HG03025 (cell line): ENCODE results near the gene AFG1L.
"Not testable (repeated sequence)": the region's sequence is repeated elsewhere in the genome, so short reads cannot be mapped to it uniquely, and the experiment has no call there.

ENCODE experiments used
- ATAC-seq: cut with Tn5 transposase; IDR thresholded peaks from one replicate; pipeline ENCODE4 v1.9.1; 2021; ENCODE audit warnings: mild to moderate bottlenecking, moderate library complexity; ENCODE audit not compliant: unreplicated experiment, low FRiP score

AFG1L gene

DNA sequence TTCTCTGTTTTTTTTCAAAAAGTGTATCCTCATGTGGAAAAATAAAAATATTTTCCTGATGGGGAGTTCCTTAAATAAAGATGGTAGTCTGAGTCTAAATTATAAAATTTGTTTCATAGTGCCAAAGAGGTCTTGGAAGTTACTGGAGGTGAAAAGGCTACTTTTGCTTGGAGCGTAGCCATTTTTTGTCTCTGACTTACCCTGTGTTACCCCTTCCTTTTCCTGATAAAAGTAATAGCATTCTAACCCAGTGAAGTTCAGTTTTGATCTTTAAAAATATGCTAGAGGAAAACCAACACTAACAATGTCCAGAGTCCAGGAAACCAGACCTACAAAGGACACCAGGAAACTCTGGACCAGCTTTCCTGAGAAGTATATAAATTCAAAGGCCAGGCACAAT, 153.6 kb downstream of the AFG1L start:
- no peak for ATAC-seq

DNA sequence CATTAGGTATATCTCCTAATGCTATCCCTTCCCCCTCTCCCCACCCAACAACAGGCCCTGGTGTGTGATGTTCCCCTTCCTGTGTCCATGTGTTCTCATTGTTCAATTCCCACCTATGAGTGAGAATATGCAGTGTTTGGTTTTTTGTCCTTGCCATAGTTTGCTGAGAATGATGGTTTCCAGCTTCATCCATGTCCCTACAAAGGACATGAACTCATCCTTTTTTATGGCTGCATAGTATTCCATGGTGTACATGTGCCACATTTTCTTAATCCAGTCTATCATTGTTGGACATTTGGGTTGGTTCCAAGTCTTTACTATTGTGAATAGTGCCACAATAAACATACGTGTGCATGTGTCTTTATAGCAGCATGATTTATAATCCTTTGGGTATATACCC, 154.9 kb downstream of the AFG1L start:
- not testable (repeated sequence) for ATAC-seq

DNA sequence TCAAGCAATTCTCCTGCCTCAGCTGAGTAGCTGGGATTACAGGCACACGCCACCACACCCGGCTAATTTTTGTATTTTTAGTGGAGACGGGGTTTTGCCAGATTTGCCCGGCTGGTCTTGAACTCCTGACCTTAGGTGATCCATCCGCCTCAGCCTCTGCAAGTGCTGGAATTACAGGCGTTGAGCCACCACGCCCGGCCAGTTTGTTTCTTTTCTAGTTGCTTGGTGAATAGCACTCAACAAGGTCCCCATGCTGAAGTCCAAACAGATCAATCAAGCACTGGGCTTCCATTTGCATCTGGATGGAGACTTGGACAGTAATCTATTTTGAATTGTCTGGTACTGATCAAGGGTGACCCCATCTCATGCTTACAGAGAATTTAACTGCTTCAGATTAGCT, 157.0 kb downstream of the AFG1L start:
- no peak for ATAC-seq

DNA sequence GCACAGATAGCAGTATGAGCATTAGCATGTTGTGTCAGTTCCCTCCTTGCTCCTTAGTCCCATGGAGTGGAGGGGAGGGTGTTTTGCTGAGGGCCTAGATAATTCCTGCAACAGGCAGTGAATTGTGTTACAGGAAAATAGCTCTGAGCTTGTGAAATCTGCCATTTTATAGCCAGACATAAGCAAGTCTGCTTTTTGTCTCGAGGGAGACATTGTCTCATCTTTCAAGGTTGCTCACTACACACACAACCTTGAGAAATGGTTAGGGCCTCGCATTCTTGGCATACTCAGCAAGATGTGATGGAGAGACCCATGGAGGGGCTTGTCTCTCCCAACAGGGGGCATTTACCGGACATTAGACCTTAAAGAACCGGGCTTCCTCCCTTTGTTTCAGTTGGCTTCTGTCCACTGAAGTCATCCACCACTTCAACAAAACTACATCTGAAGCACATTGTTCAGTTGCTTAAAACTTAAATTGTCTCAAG, 157.9 kb downstream of the AFG1L start:
- ATAC-seq = no peak

GRCh38 chr6:108453601-108454185, 158.8 kb downstream of the AFG1L start:
- no peak for ATAC-seq

- ATAC-seq = no peak
Measured at GRCh38 chr6:108454356-108454755, 159.5 kb downstream of the AFG1L start.

DNA sequence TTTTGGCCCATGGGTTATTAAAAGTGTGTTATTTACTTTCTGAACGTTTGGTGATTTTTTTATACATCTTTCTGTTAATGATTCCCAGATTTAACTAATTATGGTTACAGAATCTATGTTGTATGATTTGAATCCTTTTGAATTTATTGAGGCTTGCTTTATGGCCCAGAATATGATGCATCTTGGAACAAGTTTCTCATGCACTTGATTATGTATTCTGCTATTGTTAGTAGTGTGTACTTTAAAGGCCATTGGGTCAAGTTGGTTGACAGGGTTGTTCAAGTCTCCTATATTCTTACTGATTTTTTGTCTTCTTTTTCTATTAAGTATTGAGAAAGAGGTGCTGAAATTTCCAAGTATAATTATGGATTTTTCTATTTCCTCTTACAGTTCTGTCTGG, 160.8 kb downstream of the AFG1L start:
- ATAC-seq = no peak

GRCh38 chr6:108463784-108464183, 168.9 kb downstream of the AFG1L start:
- ATAC-seq = no peak

DNA sequence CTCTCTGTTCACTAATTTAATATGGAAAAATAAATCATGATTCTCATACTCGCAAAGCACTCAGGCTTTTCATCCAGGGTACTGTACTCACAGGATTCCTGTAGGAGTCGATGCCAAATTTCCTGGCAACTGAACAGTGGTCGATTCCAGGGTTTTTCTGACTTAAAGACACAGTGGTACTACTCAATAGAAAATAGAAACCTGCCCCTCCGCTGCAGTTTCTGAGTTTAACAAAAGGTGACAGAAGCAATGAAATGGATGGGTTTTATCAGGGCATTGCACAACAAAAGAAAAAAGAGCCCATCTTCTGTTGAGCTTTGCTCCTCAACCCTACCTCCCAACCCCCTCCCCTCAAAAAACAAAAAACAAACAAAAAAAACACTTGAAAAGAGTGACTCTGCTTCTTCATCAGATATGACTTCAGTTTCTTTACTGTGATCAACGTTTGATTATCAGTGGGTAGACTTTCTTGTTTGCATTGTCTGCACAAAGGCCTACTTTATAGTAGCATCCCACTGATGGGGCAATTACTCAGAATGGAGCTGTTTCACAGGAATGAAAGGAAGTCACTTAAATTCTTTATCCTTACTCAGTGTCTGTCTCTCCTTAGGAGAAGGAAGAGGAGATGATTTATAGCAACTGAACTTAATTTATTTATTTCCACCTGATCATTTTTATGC, 169.7 kb downstream of the AFG1L start:
- ATAC-seq = no peak

GRCh38 chr6:108465098-108465495, 170.2 kb downstream of the AFG1L start:
- ATAC-seq = no peak

DNA sequence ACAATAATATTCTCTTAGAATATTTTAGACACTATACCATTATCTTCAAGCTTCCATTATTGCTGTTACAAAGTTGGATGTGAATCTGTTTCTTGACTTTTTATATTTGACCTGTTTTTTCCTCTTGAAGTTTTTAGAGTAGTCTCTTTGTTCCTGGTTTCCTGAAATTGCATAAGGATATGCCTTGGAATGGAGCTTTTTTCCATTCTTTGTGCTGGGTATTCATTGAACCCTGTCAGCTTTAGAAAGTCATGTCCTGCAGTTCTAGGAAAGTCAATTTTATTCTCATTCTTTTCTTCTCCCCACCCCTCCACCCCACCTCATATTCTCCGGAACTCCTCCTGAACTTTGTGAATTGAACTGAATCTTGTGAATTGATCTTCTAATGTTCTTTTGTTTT, 173.5 kb downstream of the AFG1L start:
- ATAC-seq = no peak

DNA sequence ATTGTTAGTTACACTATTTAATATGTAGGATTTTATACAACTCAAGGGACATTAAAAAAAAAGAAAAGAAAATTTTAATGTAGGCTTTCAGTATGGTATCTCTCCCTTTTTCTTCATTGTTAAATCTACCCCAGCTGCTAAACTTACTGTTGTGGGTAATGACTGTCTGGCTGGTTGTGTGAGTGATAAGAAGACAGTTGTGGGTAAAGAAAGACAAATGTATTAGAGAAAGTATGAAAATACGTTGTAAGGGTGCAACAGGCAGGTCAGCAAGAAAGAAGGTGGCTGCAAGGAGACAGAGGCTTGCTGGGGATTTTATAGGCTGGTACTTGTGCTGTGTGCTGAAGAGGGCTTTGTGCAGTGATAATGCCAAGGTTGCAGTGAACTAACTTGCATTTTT, 174.5 kb downstream of the AFG1L start:
- no peak for ATAC-seq

DNA sequence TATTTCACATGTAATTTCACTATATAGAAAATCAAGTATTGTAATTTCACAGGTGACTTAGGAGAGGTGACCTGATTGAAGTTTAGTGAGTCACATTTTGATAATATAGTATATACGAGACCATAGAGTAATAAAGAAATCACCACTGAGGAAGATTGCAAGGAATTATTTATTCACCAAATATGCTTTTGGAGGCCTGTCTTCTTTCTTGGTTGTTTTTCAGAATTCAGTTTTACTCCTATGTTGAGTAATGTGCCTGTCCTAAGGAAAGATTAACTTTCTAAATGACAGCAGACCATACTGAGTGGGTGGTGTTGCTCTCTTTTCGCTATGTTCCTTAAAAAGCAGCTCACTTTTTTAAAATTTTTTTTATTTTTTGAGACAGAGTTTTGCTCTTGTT, 178.3 kb downstream of the AFG1L start:
- ATAC-seq = no peak

DNA sequence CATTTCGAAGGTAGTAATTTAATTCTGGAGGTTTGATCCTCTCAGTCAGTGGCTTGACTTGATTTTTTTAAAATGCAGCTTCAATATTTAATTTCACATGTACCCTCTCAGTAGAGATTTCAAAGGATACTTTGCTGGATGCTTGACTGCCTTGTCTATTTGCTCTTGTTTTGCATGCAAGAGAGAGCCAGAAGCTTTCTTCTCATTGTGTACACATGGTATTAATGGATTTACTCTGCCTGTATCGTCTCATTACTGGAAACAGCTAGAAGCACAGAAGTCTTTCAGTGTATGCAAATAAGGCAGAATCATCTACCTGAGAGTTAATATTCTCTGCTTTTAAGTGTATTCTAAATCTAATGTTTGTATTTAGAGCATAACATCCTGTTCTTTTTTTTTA, 181.5 kb downstream of the AFG1L start:
- ATAC-seq = no peak

- no peak for ATAC-seq
Measured at GRCh38 chr6:108476847-108477430, 182.1 kb downstream of the AFG1L start.

DNA sequence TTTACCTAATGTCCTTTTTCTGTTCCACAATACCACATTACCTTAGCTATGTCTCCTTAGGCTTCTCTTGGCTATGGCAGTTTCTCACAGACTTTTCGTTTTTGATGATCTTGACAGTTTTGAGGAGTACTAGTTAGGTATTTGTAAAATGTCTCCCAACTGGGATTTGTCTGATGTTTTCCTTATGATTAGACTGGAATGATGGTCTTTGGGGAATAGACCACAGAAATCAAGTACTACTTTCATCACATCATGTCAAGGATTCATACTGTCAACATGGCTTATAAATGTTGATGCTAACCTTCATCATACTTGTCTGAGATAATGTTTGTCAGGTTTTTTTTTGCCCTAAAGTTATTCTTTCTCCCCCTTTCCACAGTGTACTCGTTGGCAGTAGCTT, 187.7 kb downstream of the AFG1L start:
- no peak for ATAC-seq

DNA sequence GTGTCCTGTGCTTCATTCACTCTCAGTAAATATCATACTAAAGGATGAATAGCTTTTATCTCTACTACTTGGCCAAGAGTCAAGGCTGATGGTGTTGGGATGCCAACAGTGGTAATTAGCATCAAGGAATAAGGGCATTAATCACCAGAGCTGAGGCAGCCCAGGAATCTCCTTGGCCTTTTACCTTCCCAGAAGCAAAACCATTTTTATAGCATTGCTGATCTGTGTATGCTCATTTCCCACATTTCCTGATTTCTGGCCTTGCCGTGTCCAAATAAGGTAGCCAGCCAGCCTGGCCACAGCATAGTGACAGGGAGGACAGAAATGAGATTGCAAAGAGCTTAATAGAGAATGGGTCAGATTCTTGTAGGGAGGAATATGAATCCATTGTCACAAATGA, 189.2 kb downstream of the AFG1L start:
- no peak for ATAC-seq

DNA sequence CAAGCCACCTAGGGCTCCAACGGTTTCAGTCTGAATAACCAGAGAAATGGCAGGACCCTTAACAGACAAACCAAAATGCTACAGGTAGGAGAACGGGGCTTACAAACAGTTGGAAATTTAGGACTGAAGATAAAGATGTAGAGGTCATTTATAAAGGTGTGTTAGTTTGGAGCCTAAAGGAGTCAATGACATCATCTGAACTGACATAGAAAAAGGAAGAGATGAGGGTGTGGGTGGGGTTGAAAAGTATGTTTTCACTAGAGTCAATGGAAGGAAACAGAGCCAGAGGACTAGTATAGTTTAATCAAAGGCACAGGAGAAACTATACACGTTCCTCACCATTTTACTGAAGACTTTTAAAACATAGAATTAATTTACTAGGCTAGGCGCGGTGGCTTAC, 194.8 kb downstream of the AFG1L start:
- ATAC-seq = no peak

GRCh38 chr6:108492131-108492766, 197.4 kb downstream of the AFG1L start:
- ATAC-seq = no peak

GRCh38 chr6:108494434-108494833, 199.6 kb downstream of the AFG1L start:
- ATAC-seq = no peak

- ATAC-seq = no peak
Measured at GRCh38 chr6:108497883-108498282, 203.0 kb downstream of the AFG1L start.

GRCh38 chr6:108501559-108501958, 206.7 kb downstream of the AFG1L start:
- ATAC-seq = no peak
